ENCODE results near the gene CCDC78.

The CCDC78 gene

DNA sequence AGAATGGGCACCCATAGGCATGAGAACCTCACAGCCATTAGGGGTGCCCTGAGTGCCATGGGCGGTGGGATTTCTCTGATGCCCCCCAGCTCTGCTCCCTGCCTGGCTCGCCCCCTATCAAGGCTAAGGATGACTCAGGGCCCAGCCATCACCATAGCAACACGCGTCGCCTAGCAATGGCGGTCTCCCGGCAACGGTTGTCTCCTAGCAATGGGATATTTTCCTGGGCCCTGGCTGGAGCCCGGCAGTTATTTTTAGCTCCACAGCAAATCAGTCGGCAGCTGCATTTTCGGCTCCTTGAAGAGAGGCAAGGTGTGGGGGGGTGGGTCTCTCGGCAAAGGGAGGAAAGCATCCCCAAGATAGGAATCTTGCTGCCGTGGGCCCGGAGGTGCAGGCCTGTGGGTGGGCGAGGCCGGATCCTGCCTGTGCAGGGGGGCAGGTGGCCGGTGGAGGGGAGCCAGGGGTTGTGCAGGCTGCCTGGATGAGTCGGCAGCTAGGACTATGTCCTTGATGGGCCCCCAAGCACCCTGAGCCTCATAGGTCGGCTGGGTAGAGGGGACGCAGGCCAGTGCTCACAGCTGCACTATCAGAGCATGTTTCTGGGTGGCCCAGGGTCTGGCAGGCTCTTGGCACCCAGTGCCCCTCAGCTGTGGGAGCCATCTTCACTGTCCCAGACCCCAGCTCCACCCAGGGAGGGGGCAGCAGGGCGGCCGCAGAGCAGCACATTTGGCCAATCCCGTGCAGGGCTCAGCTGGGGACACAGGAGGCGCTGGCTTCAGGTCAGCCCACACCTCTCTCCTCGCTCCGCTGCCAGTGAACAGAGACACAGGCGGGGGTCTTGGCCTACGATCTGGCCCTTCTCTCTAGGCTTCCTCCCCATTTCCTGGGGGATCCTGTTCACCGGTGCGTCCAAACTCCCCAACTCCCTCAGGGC lies 16.4 kb downstream of the CCDC78 start:
- peak; percentile 96 for DNase-seq (ENCODE audit: low spot score)

DNA sequence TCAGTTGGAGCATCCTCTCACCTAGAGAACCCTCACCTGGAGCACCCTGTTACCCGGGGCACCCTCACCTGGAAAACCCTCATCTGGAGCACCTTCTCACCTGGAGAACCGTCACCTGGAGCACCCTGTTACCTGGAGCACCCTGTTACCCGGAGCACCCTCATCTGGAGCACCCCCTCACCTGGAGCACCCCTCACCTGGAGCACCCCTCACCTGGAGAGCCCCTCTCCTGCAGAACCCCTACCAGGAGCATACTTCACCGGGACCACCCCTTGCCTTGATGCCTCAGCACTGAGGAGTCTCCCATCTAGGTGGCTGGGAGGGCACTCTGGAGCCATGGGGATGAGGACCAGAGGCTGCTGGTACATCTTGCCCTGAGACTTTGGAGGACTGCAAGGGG lies 17.3 kb downstream of the CCDC78 start:
- no peak for DNase-seq (ENCODE audit: low spot score)

DNA sequence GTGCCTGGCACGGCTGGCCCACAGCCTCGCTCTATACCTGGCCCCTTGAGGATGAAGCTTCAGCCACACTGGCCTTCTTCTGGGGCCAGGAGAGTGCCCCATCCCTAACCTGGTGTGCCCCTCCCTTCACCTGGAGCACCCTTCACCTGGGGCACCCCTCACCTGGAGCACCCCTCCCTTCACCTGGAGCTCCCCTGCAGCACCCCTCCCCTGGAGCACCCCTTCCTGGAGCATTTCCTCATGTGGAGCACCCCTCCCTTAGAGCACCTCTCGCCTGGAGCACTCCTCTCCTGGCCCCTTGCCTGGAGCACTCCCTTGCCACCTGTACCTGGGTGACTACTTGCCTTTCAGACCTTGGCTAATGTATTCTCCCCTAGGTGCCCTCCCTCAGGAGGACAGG lies 18.2 kb downstream of the CCDC78 start:
- no peak for DNase-seq (ENCODE audit: low spot score)

DNA sequence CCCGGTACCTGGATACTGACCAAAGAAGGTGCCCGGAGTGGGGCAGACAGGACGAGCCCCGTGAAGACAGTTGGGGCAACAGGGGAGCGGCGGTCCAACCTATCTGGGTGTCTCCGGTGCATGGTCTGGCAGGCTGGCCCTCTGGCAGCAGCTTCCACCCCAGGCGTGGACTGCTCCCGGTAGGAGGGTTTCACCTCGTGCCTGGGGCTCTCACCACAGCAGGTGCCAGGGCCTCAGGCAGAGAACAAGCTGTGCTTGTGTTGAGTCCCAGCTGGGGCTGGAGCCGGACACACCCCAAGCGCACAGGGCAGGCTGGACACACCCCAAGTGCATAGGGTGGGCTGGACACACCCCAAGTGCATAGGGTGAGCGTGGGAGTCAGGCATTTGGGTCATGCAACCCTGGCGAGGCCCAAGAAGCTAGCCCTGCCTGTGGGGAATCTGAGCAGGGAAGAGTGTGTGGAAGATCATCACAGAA lies 19.1 kb downstream of the CCDC78 start:
- no peak for DNase-seq (ENCODE audit: low spot score)

DNA sequence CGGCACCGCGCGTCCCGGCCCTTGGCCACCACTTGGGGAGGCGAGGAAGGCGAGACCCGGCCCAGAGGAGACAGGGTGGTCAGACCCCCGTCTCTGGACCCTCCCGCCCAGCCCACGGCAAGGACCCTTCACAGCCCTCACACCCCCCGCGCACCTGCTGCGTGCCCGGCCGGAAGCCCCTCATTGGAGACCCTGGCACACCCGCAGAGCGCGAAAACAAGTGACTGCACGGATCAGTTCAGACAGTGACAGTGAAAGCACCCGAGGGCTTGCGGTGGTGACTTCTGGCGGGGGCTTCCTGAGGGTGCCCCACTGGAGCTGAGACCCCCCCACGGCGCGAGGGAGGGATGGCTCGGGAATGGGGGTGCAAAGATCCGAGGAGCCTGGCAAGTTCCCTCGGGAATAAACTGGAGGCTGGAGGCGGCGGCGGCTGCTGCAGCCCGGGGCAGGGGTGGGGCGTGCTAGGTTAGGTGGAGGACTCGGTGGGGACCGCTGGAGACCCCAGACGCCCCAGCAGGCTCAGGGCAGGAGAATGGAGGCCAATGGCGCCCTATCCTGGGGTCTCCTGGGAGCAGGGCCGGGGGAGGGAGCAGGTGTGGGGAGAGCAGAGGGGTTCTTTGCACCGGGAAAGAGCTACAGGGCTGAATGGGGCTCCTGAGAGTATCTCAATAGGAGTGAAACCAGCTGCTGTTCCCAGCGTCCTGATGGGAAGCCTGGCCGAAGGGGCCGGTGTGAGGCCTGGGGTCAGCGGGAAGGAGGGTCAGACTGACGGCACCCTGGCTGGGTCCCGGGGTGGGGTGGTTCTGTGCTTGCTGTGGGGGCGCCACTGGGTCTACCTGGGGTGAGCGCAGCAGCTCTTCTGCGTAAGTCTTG lies 19.8 kb downstream of the CCDC78 start:
- no peak for DNase-seq (ENCODE audit: low spot score)

DNA sequence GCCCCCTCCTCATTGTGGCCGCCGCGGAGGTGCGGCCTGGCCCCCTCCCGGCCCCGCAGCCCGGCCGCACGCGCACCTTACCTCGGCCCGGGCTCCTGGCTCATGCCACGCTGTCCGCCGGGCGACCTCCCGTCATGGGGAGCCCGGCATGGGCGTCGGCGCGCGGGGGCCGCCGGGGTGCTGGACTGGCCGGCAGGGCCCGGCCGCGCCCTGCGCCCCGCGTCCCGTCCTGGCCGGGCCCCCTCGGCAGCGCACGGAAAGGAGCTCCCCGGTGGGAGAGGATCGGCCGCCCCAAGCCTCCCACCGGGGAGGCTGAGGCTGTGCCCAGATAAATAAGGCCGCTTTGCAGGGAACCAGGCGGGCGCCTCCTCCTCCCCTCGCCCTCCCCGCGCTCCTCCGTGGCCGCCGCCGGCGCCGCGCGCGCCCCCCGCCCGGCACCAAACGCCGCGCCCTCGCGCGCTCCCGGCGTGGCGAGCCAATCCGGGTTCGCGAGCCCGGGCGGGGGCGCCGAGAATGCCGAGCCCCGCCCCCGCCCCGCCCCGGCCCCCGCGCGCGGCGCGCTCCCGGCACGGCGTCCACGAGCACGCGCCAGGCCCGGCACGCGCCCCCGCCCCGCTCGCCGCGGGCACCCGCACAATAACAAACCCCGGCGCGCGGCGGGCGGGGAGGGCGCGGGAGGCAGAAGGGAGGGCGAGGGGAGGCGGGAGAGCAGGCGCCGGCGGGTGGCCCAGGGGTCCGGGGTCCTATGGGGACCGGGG lies 20.6 kb downstream of the CCDC78 start, which contains the start of gene FBXL16:
Gene FBXL16, minus strand, starts transcription at position 371 of the 758 bp plus-strand sequence. CDS start 8,396 bp downstream, outside the sequence.
- no peak for DNase-seq (ENCODE audit: low spot score)

DNA sequence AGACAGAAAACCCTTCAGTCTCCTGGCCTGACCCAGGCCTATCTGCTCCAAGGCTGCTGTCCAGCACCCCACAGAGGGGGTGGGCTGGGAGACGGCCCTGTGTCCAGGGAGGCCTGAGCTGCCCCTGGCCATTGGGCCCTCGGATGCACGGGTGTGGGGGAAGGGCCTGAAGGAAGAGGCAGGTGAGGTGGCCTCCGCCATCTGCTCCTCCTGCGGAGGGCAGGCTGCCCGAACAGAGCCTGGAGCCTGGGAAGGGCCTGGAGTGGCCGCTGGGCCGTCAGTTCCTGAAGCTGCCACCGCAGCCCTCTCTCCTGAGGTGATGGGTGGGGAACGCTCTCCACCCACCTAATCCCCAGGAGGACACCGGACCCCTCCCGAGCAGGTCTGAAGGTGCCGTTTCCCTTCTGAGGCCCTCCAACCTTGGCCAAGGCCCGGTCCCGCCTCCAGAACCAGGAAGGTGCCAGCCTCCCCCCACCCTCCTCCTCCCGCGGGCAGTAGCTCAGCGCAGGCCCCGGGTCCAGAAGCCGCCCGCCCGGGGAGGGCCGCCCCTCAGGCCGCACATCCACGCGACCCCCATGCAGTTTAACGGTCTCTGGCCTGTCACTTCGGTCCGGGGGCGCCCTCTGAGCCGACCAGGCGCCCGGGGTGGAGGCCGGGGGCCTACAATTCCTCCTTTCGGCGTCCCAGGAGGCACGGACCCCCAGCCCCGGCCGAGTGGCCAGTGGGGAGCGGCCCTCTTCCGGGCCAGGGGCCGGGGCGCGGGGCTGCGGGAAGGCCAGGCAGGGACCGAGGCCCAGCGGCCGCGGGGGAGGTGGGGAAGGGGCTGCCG lies 21.5 kb downstream of the CCDC78 start:
- no peak for DNase-seq (ENCODE audit: low spot score)

DNA sequence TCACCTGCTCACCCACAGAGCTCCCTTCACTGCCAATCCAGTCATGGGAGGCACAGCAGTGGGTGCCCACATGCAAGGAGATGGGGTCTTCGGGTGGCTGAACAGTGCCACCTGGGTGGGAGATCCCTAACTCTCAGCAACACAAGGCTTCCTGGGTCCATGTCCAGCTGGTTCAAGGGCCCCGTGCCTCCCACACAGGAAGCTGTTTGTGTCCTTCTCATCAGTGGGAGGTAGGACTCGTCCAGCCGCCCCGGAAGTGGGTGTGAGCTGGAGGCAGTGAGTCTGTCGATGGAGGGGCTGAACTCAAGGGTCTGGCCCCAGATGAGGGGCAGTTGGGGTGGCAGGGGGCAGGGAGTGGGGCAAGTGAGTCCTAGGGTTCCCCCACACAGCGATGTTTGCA lies 22.2 kb downstream of the CCDC78 start:
- no peak for DNase-seq (ENCODE audit: low spot score)

DNA sequence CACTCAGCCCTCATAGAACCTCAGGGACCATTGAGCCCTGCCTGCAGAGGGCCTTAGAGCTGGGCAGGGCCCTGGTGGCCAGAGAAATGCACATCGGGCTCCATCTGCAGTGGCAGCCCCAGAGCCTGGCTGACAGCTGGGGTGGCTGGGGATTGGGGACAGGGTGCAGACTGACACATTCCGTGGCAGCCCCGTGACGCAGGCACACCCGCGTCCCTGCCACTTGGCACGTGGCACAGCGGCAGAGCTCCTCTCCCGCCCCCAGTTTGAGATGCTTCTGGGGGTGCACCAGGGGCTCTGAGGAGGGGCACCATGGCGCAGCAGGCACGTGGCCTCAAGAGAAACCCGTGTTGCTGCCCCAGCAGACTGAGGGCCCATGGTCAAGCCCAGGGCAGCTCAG lies 22.8 kb downstream of the CCDC78 start:
- DNase-seq (ENCODE audit: low spot score): no peak

DNA sequence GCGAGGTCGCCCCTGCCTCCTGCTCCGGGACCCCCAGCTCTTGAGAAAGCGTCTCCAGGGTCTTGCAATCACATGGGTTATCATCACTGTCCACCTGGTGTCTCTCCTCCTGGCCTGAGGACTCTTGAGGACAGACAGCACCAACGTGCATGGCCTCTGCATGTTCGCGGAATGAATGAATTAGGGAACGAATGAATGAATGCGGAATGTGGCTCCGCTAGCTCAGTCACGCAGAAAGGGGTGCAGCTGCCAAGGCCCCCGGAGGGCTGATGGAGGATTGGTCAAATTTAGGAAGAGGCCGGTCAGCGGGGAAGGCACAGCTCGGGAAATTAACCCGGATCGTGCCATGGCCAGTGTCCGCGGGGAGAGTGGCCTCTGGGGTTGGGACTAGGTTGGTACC lies 23.9 kb downstream of the CCDC78 start:
- no peak for DNase-seq (ENCODE audit: low spot score)

DNA sequence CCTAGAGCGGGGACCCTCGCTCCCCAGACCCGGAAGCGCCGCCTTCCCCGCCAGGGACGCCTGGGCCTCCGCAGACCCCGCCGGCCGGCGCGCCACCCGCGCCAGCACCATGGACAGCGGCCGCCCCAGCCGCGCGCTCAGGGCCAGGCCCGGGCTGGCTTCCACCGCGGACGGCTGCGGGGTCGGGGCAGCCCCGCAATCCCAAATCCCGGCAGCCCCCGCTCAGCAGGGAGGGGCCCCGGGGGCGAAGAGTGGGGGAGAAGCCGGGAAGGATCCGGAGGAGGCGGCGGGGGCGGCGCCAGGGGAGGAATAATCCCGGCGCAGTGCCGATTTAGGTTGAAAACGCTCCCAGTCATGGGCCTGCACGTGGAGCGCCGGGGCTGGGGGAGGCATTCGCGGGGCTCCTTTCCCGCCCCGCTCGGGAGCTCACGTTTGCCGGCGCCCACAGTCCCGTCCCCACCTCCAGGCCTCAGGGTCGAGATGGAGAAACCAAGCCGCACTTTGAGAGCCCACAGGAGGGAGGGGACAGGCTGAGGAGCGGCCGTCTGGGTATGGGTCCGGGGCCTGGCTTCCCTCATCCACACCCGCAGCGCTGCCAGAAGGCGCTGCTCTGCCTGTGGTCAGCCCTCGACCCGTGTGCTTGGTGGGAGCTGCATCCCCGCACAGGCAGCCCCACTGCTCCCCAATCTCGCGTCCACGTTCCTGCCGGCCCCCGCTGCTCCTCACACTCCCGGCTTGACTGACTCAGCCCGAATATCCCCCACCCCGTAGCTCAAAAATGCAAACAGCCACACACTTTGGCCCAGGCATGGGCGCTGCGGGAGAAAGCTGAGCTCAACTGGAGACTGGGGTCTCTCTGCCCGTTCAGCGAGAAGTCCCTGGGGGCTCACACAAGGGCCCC lies 25.3 kb downstream of the CCDC78 start:
- DNase-seq (ENCODE audit: low spot score): no peak

DNA sequence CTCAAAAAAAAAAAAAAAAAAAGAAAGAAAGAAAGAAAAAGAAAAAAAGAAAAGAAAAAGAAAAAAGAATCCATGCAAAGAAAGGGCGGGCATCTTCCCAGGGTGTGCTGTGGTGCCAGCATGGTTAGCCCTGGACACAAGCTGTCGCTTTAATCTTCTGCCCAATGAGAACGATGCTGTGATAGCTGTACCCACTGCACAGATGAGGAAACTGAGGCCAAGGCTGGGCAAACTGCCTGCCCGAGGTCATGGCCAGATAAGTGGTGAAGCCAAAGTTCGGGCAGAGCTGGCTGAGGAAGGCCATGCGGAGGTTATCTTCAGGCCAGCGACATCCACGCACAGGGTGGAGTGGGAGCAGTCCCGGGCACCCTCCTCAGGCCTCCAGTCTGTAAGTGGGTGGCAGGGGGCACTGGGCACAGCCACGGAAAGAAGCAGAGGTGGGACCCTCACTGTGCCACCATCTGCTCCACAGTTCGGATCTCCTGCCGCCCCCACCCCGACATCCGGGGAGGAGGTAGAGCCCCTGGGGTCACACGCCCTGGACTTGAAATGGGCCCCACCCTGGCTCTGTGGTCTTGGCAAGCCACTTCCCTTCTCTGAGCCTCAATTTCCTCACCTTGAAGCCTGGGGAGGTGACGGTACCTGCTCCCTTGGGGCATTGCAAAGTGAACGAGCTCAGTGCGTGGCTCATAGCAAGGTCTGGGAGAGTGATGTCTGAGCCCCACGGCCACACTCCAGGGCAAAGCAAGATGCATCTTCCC lies 27.2 kb downstream of the CCDC78 start:
- no peak for DNase-seq (ENCODE audit: low spot score)

DNA sequence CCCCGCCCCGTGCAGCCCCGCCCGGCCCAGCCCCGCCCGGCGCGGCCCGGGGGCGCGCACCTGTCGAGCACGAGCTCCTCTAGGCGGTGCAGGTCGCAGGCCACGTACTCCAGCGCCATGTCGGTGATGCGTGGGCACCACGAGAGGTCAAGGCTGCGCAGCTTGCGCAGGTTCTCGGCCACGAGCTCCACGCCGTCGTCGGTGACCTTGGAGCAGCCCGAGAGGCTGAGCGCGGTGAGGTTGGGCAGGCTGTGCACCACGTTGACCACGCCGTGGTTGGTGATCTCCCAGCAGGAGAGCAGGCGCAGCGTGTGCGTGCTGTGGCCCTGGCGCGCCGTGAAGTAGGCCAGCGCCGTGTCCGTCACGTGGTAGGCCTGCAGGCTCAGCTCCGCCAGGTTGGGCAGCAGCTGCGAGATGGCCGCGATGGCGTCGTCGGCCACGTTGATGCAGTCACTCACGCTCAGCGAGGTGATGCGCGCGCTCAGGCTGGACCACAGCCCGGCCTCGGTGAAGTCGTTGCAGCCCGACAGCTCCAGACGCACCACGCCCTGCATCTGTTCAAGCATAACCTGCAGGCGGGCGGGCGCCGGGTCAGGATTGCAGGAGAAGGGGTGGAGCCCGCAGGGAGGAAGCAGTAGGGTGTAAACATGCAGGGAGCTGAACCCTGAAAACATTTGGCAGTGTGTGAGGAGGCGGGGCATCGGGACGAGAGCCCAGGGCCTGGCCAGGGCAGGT lies 30.7 kb downstream of the CCDC78 start:
- no peak for DNase-seq (ENCODE audit: low spot score)

DNA sequence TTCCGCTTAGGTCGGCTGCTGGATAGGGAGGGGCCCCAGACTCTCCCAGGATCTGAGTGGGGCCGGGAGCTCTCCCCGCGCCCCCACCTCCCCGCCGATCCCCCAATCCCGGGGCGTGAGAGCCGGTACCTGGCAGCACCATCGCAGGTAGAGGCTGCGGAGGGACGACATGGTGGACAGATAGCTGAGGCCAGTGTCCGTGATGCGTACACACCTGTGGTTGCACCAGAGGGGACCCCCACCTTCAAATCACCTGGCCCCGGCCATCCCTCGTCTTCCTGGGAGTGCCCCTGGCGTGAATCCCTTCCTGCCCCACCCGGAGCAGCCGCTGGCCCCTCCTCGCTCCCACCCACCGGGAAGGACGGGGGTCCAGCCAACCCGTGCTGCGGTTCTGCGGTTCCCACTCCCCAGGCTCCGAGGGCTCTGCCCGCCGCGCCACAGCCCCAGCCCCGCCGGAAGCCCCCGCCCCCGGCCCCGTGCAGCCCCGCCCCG lies 31.3 kb downstream of the CCDC78 start:
- DNase-seq (ENCODE audit: low spot score): no peak

DNA sequence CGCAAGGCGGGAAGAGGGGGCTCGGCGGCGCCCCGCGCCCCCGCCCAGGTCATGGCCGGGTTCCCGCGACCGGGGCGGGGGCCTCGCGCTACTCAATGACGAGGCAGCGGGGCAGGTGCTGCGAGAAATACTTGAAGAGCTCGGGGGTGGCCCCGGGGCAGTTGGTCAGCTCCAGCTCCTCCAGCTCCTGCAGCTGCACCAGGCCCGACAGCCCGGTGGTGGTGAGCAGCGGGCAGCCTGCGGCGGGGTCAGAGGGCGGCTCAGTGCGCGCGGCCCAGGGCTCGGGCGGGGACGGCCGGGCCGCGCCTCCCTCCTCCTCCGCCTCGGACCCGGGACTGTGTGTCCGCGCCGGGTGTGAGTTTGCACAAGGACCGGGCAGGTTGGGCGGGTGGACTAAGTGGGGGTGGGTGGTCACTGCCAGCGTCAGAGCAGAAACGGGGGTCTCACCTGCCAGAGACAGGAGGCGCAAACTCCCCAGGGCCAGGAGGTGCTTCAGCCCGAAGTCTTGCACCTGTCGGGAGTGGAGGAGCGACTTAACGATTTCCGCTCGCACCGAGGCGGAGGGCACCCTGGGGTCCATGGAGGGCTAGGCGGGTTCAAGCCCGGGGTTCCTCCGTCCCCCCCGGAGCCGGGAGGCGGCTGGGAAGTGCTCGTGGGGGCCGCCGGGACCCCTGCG lies 31.9 kb downstream of the CCDC78 start:
- DNase-seq (ENCODE audit: low spot score): no peak

DNA sequence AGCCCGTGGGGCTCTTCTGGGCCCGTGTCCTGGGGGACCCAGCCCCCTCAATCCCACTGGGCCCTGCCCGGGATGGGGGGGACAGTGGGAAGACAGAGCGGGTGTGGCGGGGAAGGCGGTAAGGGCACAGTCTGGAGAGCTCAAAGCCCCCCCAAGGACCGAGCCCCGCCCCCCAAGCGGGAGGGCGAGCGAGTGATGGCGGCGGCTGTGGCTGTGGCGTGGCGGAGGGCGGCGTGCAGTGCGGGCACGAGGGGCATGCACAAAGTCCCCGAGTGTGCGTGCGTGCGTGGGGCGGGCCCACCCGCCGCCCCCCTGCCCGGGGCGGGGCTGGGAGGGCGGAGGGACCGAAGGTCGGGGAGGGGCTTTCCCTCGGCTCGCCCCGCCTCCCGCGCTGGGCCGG lies 32.5 kb downstream of the CCDC78 start:
- no peak for DNase-seq (ENCODE audit: low spot score)

DNA sequence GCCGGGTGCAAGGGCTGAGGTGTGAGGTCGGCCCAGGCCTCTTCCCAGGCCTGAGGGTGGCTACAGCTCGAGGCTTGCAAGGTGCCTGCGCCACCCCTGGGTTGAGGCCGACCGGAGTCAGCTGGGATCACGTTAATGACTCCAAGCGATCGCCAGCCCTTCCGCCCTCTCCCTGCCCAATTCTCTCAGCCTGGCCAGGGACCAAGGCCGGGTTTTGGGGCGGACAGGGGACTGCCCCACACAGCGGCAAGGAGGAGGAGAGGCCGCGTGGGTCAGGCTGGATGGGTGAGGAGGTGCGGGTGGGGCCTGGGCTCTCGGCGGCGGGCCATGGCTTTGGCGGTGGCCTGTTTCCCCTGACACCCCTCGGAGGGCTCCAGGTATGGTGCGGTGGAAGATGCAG lies 32.9 kb downstream of the CCDC78 start:
- no peak for DNase-seq (ENCODE audit: low spot score)

Measured in COLO829 (cell line).